B cell (primary cell): ENCODE results near the gene MYCBPAP.

ENCODE experiments used
- EZH2 ChIP-seq: IDR thresholded peaks from 2 replicates; pipeline ENCODE4 v1.6.1; 2012; ENCODE audit warnings: borderline replicate concordance, low read depth, mild to moderate bottlenecking, moderate library complexity, low read length; ENCODE audit not compliant: insufficient read depth, poor library complexity, severe bottlenecking
- TF ChIP-seq, protein P1 (sequence below): fragments of 200-600 bp; IDR thresholded peaks from one replicate; pipeline ENCODE4 v1.8.0; 2022; ENCODE audit warnings: antibody characterized with exemption, mild to moderate bottlenecking

GRCh38 chr17:50491505-50491904 lies 16.7 kb upstream of the MYCBPAP start:
- TF ChIP-seq, protein P1, sequence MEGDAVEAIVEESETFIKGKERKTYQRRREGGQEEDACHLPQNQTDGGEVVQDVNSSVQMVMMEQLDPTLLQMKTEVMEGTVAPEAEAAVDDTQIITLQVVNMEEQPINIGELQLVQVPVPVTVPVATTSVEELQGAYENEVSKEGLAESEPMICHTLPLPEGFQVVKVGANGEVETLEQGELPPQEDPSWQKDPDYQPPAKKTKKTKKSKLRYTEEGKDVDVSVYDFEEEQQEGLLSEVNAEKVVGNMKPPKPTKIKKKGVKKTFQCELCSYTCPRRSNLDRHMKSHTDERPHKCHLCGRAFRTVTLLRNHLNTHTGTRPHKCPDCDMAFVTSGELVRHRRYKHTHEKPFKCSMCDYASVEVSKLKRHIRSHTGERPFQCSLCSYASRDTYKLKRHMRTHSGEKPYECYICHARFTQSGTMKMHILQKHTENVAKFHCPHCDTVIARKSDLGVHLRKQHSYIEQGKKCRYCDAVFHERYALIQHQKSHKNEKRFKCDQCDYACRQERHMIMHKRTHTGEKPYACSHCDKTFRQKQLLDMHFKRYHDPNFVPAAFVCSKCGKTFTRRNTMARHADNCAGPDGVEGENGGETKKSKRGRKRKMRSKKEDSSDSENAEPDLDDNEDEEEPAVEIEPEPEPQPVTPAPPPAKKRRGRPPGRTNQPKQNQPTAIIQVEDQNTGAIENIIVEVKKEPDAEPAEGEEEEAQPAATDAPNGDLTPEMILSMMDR: no peak
- no peak for TF ChIP-seq EZH2
